ENCODE measurements around the gene PROC. TPM values are rescaled to one million over a fixed set of nuclear protein-coding genes. Genes with fewer than 3 reads are reported as not detected.
A peak's percentile ranks its signal among the peaks of the same experiment; 100 is the strongest.

Gene PROC
- 0.07 TPM for polyA plus RNA-seq (2013, experiment 1 of 2)
- polyA plus RNA-seq (2013, experiment 2 of 2), result 0.07 TPM

GRCh38 chr2:127418300-127419111, at the start of gene PROC:
PROC (plus strand) TSS chr2:127418427; CDS start chr2:127419943, 1,516 bp downstream.
- WGBS, 2 donors (ENCODE audit: extremely low coverage in 2 of 2, insufficient read length in 2 of 2, insufficient replicate concordance in 1 of 2), result no CpG with 5 or more reads among the region's 16 CpGs
- Histone ChIP-seq H3K4me3 (ENCODE audit: low read length in 2 of 2) (no peak within 1 kb of the TSS), H3K4ac (ENCODE audit: low read length) (no peak within 1 kb of the TSS), H3K4me2 (ENCODE audit: insufficient read depth, low read length, poor library complexity, severe bottlenecking) (no peak within 1 kb of the TSS), H3K23ac (ENCODE audit: low read depth, low read length, poor library complexity) (peak within 1 kb of the TSS; percentile 52), H4K91ac (ENCODE audit: low read depth, low read length, poor library complexity) (no peak within 1 kb of the TSS), H2BK15ac (ENCODE audit: low read length) (no peak within 1 kb of the TSS), H3K14ac (ENCODE audit: low read length) (no peak within 1 kb of the TSS), H2AFZ (ENCODE audit: low read length) (no peak within 1 kb of the TSS), H2BK5ac (ENCODE audit: low read length) (no peak within 1 kb of the TSS), H3K27ac (replicated peaks; ENCODE audit: low read length) (no peak within 1 kb of the TSS), H3K4me1 (ENCODE audit: control insufficient read depth in 2 of 2, insufficient read depth in 1 of 2, low read depth in 1 of 2, low read length in 2 of 2) (peaks cover 0 to 6% of the 10 kb centered on the region in 2 donors), H2AK5ac (ENCODE audit: low read depth, low read length) (peak within 1 kb of the TSS; percentile 11), H4K8ac (ENCODE audit: low read depth, low read length) (no peak within 1 kb of the TSS), H2BK12ac (ENCODE audit: low read length) (no peak within 1 kb of the TSS), H2BK120ac (ENCODE audit: low read depth, low read length) (no peak within 1 kb of the TSS), H3K9me3 (replicated peaks in 1 of 2; ENCODE audit: control insufficient read depth in 2 of 2, insufficient read depth in 1 of 2, low read depth in 1 of 2, low read length in 2 of 2) (no peaks in the 10 kb centered on the region), H3K27me3 (ENCODE audit: control insufficient read depth in 3 of 3, insufficient read depth in 3 of 3, low read depth in 1 of 3, low read length in 3 of 3) (peaks cover 9 to 88% (median 36%) of the 10 kb centered on the region in 3 experiments), H3K79me1 (ENCODE audit: low read depth, low read length) (no peaks in the 10 kb centered on the region), H3K9ac (ENCODE audit: low read depth, low read length, poor library complexity) (no peak within 1 kb of the TSS), H3K18ac (ENCODE audit: low read length) (no peak within 1 kb of the TSS), H3K36me3 (replicated peaks in 1 of 2; ENCODE audit: control insufficient read depth in 2 of 2, insufficient read depth in 2 of 2, low read length in 2 of 2) (no peaks in the 10 kb centered on the region)
- DNase-seq (ENCODE audit: low spot score), result no peak

GRCh38 chr2:127370010-127370409, 48.2 kb upstream of the PROC start:
- Histone ChIP-seq H4K8ac (ENCODE audit: low read depth, low read length) (no peak overlapping the region), H3K14ac (ENCODE audit: low read length) (no peak overlapping the region), H2BK12ac (ENCODE audit: low read length) (no peak overlapping the region), H3K9me3 (replicated peaks in 1 of 2; ENCODE audit: control insufficient read depth in 2 of 2, insufficient read depth in 1 of 2, low read depth in 1 of 2, low read length in 2 of 2) (peaks cover 10 to 42% of the 10 kb centered on the region in 2 donors), H3K4me3 (ENCODE audit: low read length in 2 of 2) (no peak overlapping the region), H3K36me3 (replicated peaks in 1 of 2; ENCODE audit: control insufficient read depth in 2 of 2, insufficient read depth in 2 of 2, low read length in 2 of 2) (no peaks in the 10 kb centered on the region), H2AFZ (ENCODE audit: low read length) (no peak overlapping the region), H3K27ac (replicated peaks; ENCODE audit: low read length) (no peak overlapping the region), H3K4me1 (ENCODE audit: control insufficient read depth in 2 of 2, insufficient read depth in 1 of 2, low read depth in 1 of 2, low read length in 2 of 2) (peaks cover 0 to 3% of the 10 kb centered on the region in 2 donors), H3K27me3 (ENCODE audit: control insufficient read depth in 3 of 3, insufficient read depth in 3 of 3, low read depth in 1 of 3, low read length in 3 of 3) (no peaks in the 10 kb centered on the region), H3K4me2 (ENCODE audit: insufficient read depth, low read length, poor library complexity, severe bottlenecking) (no peak overlapping the region), H3K4ac (ENCODE audit: low read length) (no peak overlapping the region), H2BK15ac (ENCODE audit: low read length) (no peak overlapping the region), H4K91ac (ENCODE audit: low read depth, low read length, poor library complexity) (no peak overlapping the region), H2BK120ac (ENCODE audit: low read depth, low read length) (no peak overlapping the region), H3K23ac (ENCODE audit: low read depth, low read length, poor library complexity) (no peak overlapping the region), H3K9ac (ENCODE audit: low read depth, low read length, poor library complexity) (no peak overlapping the region), H2BK5ac (ENCODE audit: low read length) (no peak overlapping the region), H2AK5ac (ENCODE audit: low read depth, low read length) (no peak overlapping the region), H3K18ac (ENCODE audit: low read length) (no peak overlapping the region), H3K79me1 (ENCODE audit: low read depth, low read length) (peaks cover 6% of the 10 kb centered on the region)
- no peak for DNase-seq (ENCODE audit: low spot score)
- WGBS, 2 donors (ENCODE audit: extremely low coverage in 2 of 2, insufficient read length in 2 of 2, insufficient replicate concordance in 1 of 2), result no CpG with 5 or more reads among the region's 10 CpGs

GRCh38 chr2:127371037-127371436, 47.2 kb upstream of the PROC start:
- Histone ChIP-seq H3K27ac (replicated peaks; ENCODE audit: low read length) (no peak overlapping the region), H3K23ac (ENCODE audit: low read depth, low read length, poor library complexity) (no peak overlapping the region), H3K9me3 (replicated peaks in 1 of 2; ENCODE audit: control insufficient read depth in 2 of 2, insufficient read depth in 1 of 2, low read depth in 1 of 2, low read length in 2 of 2) (peaks cover 13 to 50% of the 10 kb centered on the region in 2 donors), H2BK12ac (ENCODE audit: low read length) (no peak overlapping the region), H2BK15ac (ENCODE audit: low read length) (no peak overlapping the region), H2BK5ac (ENCODE audit: low read length) (no peak overlapping the region), H3K9ac (ENCODE audit: low read depth, low read length, poor library complexity) (no peak overlapping the region), H4K91ac (ENCODE audit: low read depth, low read length, poor library complexity) (no peak overlapping the region), H3K79me1 (ENCODE audit: low read depth, low read length) (peaks cover 4% of the 10 kb centered on the region), H3K4ac (ENCODE audit: low read length) (no peak overlapping the region), H3K27me3 (ENCODE audit: control insufficient read depth in 3 of 3, insufficient read depth in 3 of 3, low read depth in 1 of 3, low read length in 3 of 3) (no peaks in the 10 kb centered on the region), H3K18ac (ENCODE audit: low read length) (no peak overlapping the region), H3K36me3 (replicated peaks in 1 of 2; ENCODE audit: control insufficient read depth in 2 of 2, insufficient read depth in 2 of 2, low read length in 2 of 2) (no peaks in the 10 kb centered on the region), H3K4me3 (ENCODE audit: low read length in 2 of 2) (no peak overlapping the region), H2AFZ (ENCODE audit: low read length) (no peak overlapping the region), H3K14ac (ENCODE audit: low read length) (no peak overlapping the region), H4K8ac (ENCODE audit: low read depth, low read length) (no peak overlapping the region), H3K4me2 (ENCODE audit: insufficient read depth, low read length, poor library complexity, severe bottlenecking) (no peak overlapping the region), H3K4me1 (ENCODE audit: control insufficient read depth in 2 of 2, insufficient read depth in 1 of 2, low read depth in 1 of 2, low read length in 2 of 2) (no peaks in the 10 kb centered on the region), H2BK120ac (ENCODE audit: low read depth, low read length) (no peak overlapping the region), H2AK5ac (ENCODE audit: low read depth, low read length) (no peak overlapping the region)
- no peak for DNase-seq (ENCODE audit: low spot score)
- no CpG with 5 or more reads among the region's 11 CpGs for whole genome bisulfite sequencing, 2 donors (ENCODE audit: extremely low coverage in 2 of 2, insufficient read length in 2 of 2, insufficient replicate concordance in 1 of 2)

- no peak overlapping the region for H2BK120ac ChIP-seq (ENCODE audit: low read depth, low read length)
- no peaks in the 10 kb centered on the region for H3K27me3 ChIP-seq (ENCODE audit: control insufficient read depth in 3 of 3, insufficient read depth in 3 of 3, low read depth in 1 of 3, low read length in 3 of 3)
- no peaks in the 10 kb centered on the region for H3K4me1 ChIP-seq (ENCODE audit: control insufficient read depth in 2 of 2, insufficient read depth in 1 of 2, low read depth in 1 of 2, low read length in 2 of 2)
- H2BK12ac ChIP-seq (ENCODE audit: low read length), result no peak overlapping the region
- no peak overlapping the region for H3K4me3 ChIP-seq (ENCODE audit: low read length in 2 of 2)
- H3K14ac ChIP-seq (ENCODE audit: low read length), result no peak overlapping the region
- no peak overlapping the region for H3K27ac ChIP-seq (replicated peaks; ENCODE audit: low read length)
- H4K91ac ChIP-seq (ENCODE audit: low read depth, low read length, poor library complexity), result no peak overlapping the region
- H3K23ac ChIP-seq (ENCODE audit: low read depth, low read length, poor library complexity), result no peak overlapping the region
- no peak overlapping the region for H3K18ac ChIP-seq (ENCODE audit: low read length)
- H3K36me3 ChIP-seq (replicated peaks in 1 of 2; ENCODE audit: control insufficient read depth in 2 of 2, insufficient read depth in 2 of 2, low read length in 2 of 2), result peaks cover 0 to 4% of the 10 kb centered on the region in 2 donors
- WGBS, 2 donors (ENCODE audit: extremely low coverage in 2 of 2, insufficient read length in 2 of 2, insufficient replicate concordance in 1 of 2), result no CpG with 5 or more reads among the region's 5 CpGs
- peaks cover 17 to 70% of the 10 kb centered on the region in 2 donors for H3K9me3 ChIP-seq (replicated peaks in 1 of 2; ENCODE audit: control insufficient read depth in 2 of 2, insufficient read depth in 1 of 2, low read depth in 1 of 2, low read length in 2 of 2)
- no peak overlapping the region for H3K9ac ChIP-seq (ENCODE audit: low read depth, low read length, poor library complexity)
- H2BK5ac ChIP-seq (ENCODE audit: low read length), result no peak overlapping the region
- H3K4ac ChIP-seq (ENCODE audit: low read length), result no peak overlapping the region
- H4K8ac ChIP-seq (ENCODE audit: low read depth, low read length), result no peak overlapping the region
- peaks cover 8% of the 10 kb centered on the region for H3K79me1 ChIP-seq (ENCODE audit: low read depth, low read length)
- no peak overlapping the region for H3K4me2 ChIP-seq (ENCODE audit: insufficient read depth, low read length, poor library complexity, severe bottlenecking)
- H2AK5ac ChIP-seq (ENCODE audit: low read depth, low read length), result no peak overlapping the region
- DNase-seq (ENCODE audit: low spot score), result no peak
- no peak overlapping the region for H2BK15ac ChIP-seq (ENCODE audit: low read length)
- H2AFZ ChIP-seq (ENCODE audit: low read length), result no peak overlapping the region
Measured at GRCh38 chr2:127373362-127374083, 44.7 kb upstream of the PROC start.
